GM12878 (cell line): ENCODE data around the gene CTAG1A. TPM values are rescaled to one million over a fixed set of nuclear protein-coding genes. Genes with fewer than 3 reads are reported as not detected.

Experiments
- ATAC-seq: fragments of 200-7000 bp; cut with Tn5 transposase; 3 replicates; pipeline ENCODE4 v1.9.1; 2020; ENCODE audit warnings: mild to moderate bottlenecking, moderate library complexity
- BruUV-seq: library from RNA; stranded (reverse); fragments of 400-500 nt; replicated peaks from 2 replicates; lab custom pipeline; 2021; lab: Mats Ljungman, UMichigan
- CTCF ChIA-PET: fragments of 300-600 bp; sonication (Branson Sonifier 250); formaldehyde crosslinking; extraction: SDS; loops from one replicate; lab custom pipeline; 2021; ENCODE audit warnings: inconsistent platforms; lab: Yijun Ruan, JAX
- POLR2A ChIA-PET: fragments of 350-600 bp; formaldehyde crosslinking; extraction: SDS; loops from one replicate; lab custom pipeline; 2021; ENCODE audit warnings: inconsistent platforms; lab: Charles Lee
- RAD21 ChIA-PET: fragments of 300-600 bp; sonication (Branson Sonifier 250); formaldehyde crosslinking; loops from one replicate; lab custom pipeline; 2023; ENCODE audit warnings: antibody characterized with exemption; ENCODE audit not compliant: unreplicated experiment; lab: Charles Lee
- SMC1A ChIA-PET: fragments of 300-600 bp; sonication (Branson Sonifier 250); formaldehyde crosslinking; loops from one replicate; lab custom pipeline; 2023; ENCODE audit not compliant: unreplicated experiment, uncharacterized antibody; lab: Charles Lee
- DNase-seq: peaks from one replicate; pipeline ENCODE4 v3.0.0-alpha.2; 2011; ENCODE audit warnings: low read depth, low spot score
- FAIRE-seq: peaks from 3 replicates; lab custom pipeline; 2011; peaks lifted over from hg19 to GRCh38; lab: Jason Lieb, UNC
- H2AFZ ChIP-seq: 2 replicates; pipeline ENCODE4 v1.6.0; 2011; ENCODE audit warnings: low read depth, low read length, control low read depth; ENCODE audit not compliant: control insufficient read depth
- H3K27ac ChIP-seq: 2 replicates; pipeline ENCODE4 v1.5.1; 2011; ENCODE audit warnings: control low read depth; ENCODE audit not compliant: control insufficient read depth, insufficient read depth
- H3K27me3 ChIP-seq, 2 experiments: replicated peaks in 1 of 2; 2 replicates each; pipeline versions ENCODE4 v1.6.0 to v1.6.1; 2011; ENCODE audit warnings: low read length in 1 of 2; ENCODE audit not compliant: control insufficient read depth in 2 of 2, insufficient read depth in 2 of 2
- H3K36me3 ChIP-seq, 2 experiments: 2 replicates each; pipeline ENCODE4 v1.5.1; 2011; ENCODE audit warnings: low read length in 1 of 2; ENCODE audit not compliant: control insufficient read depth in 2 of 2, insufficient read depth in 2 of 2
- H3K4me1 ChIP-seq: 2 replicates; pipeline ENCODE4 v1.6.1; 2011; ENCODE audit warnings: mild to moderate bottlenecking, low read length, moderate library complexity, mixed read lengths; ENCODE audit not compliant: control insufficient read depth, insufficient read depth
- H3K4me2 ChIP-seq: 2 replicates; pipeline ENCODE4 v1.6.0; 2011; ENCODE audit warnings: control low read depth; ENCODE audit not compliant: control insufficient read depth, insufficient read depth
- H3K4me3 ChIP-seq: fragments of 200-600 bp; sonication (generic); 2 replicates; pipeline ENCODE4 v1.5.1; 2016
- H3K79me2 ChIP-seq: 2 replicates; pipeline ENCODE4 v1.6.0; 2011; ENCODE audit warnings: low read length; ENCODE audit not compliant: control insufficient read depth, insufficient read depth
- H3K9ac ChIP-seq: 2 replicates; pipeline ENCODE4 v1.8.0; 2011; ENCODE audit warnings: low read length, control low read depth, mixed read lengths; ENCODE audit not compliant: control insufficient read depth, insufficient read depth
- H3K9me3 ChIP-seq: replicated peaks from 3 replicates; pipeline ENCODE4 v1.5.1; 2011; ENCODE audit warnings: mild to moderate bottlenecking, low read length; ENCODE audit not compliant: control insufficient read depth, insufficient read depth
- H4K20me1 ChIP-seq: 2 replicates; pipeline ENCODE4 v1.6.0; 2011; ENCODE audit not compliant: control insufficient read depth, insufficient read depth
- CBX3 ChIP-seq: fragments of 200-600 bp; sonication (generic); IDR thresholded peaks from 2 replicates; pipeline ENCODE4 v1.6.1; 2016; ENCODE audit warnings: low read depth, borderline replicate concordance
- CBX5 ChIP-seq: sonication (generic); IDR thresholded peaks from 2 replicates; pipeline ENCODE4 v1.6.1; 2016; ENCODE audit warnings: low read depth, moderate library complexity, mild to moderate bottlenecking, inconsistent platforms
- ELK1 ChIP-seq: IDR thresholded peaks from 2 replicates; pipeline ENCODE4 v1.6.1; 2012; ENCODE audit warnings: low read depth, low read length, improper control_type of control experiment
- NBN ChIP-seq: fragments of 450-650 bp; IDR thresholded peaks from 2 replicates; pipeline ENCODE4 v1.6.1; 2016
- NFYB ChIP-seq: IDR thresholded peaks from 2 replicates; pipeline ENCODE4 v1.6.1; 2011; ENCODE audit warnings: low read depth, mild to moderate bottlenecking, low read length, improper control_type of control experiment, moderate library complexity; ENCODE audit not compliant: insufficient read depth
- POLR2AphosphoS5 ChIP-seq: IDR thresholded peaks from 2 replicates; pipeline ENCODE4 v1.6.1; 2011; ENCODE audit warnings: mild to moderate bottlenecking, low read length, inconsistent platforms
- PRDM15 ChIP-seq: fragments of 450-650 bp; formaldehyde crosslinking; IDR thresholded peaks from 2 replicates; pipeline ENCODE4 v1.4.0; 2020; ENCODE audit warnings: mild to moderate bottlenecking, moderate library complexity
- SREBF2 ChIP-seq: IDR thresholded peaks from 2 replicates; pipeline ENCODE4 v1.6.1; 2012; ENCODE audit warnings: mild to moderate bottlenecking, low read length
- STAT1 ChIP-seq: fragments of 450-650 bp; conservative IDR thresholded peaks from 2 replicates; pipeline ENCODE4 v1.6.1; 2014; ENCODE audit warnings: antibody characterized with exemption, mild to moderate bottlenecking
- SUPT20H ChIP-seq: IDR thresholded peaks from 2 replicates; pipeline ENCODE4 v1.6.1; 2011; ENCODE audit warnings: low read depth, mild to moderate bottlenecking, low read length, moderate library complexity, borderline replicate concordance; ENCODE audit not compliant: control insufficient read depth
- TCF12 ChIP-seq: IDR thresholded peaks from 2 replicates; pipeline ENCODE4 v1.6.1; 2011; ENCODE audit warnings: low read depth, mild to moderate bottlenecking, low read length
- YBX1 ChIP-seq: fragments of 450-650 bp; IDR thresholded peaks from 2 replicates; pipeline ENCODE4 v1.6.1; 2016; ENCODE audit warnings: antibody characterized with exemption
- WGBS: methylation state at CpG from one replicate; pipeline ENCODE4 v1.1.6; 2016; ENCODE audit warnings: low lambda C conversion rate; ENCODE audit not compliant: insufficient replicate concordance, insufficient coverage; ENCODE audit errors: missing lambda C conversion rate; 5-methylcytosine and 5-hydroxymethylcytosine counted together
- in situ Hi-C: fragments of 300-500 bp; cut with MboI; formaldehyde crosslinking; loops from 9 replicates; pipeline ENCODE4 v1.14.3; 2018; ENCODE audit warnings: mixed read lengths
- intact Hi-C: fragments of 100-400 bp; cut with micrococcal nuclease; formaldehyde crosslinking; loops from one replicate; pipeline ENCODE4 v1.14.2; 2022; ENCODE audit not compliant: unreplicated experiment
- polyA plus RNA-seq, 11 experiments: library from polyadenylated mRNA; depleted of rRNA in 4 of 11; unstranded in 6 of 11; stranded (reverse) in 5 of 11; fragments of >200 nt; fragmentation: Nextera tagmentation in 4 of 11; fragmentation: Illumina TruSeq in 1 of 11; extraction: Ambion mirVana in 4 of 11; extraction: Trizol in 1 of 11; gene quantifications; 1 replicate in 1 of 11; 2 replicates in 10 of 11; pipeline versions ENCODE4 v1.2.1 to v1.2.3, GENCODE V29; 2011 to 2016; ENCODE audit warnings: inconsistent platforms in 2 of 11, missing spikeins in 2 of 11, low read depth in 1 of 11
- total RNA-seq, 4 experiments: library from RNA; depleted of rRNA in 3 of 4; stranded (reverse); fragments of >200 nt in 3 of 4; fragmentation: Illumina TruSeq in 1 of 4; extraction: Trizol in 1 of 4; gene quantifications; 2 replicates each; pipeline versions ENCODE4 v1.2.1 to v1.2.3, GENCODE V29; 2013 to 2021

The CTAG1A gene
- total and polyA plus RNA-seq, 10 of the 15 experiments (the other 5 are each of a cell fraction or from before 2014, with no cell fraction given), result not detected

- Histone ChIP-seq H3K4me3 (no peak overlapping the region), H2AFZ (no peak overlapping the region), H3K9ac (no peak overlapping the region), H3K4me2 (no peak overlapping the region), H3K27me3 (no peaks in the 10 kb centered on the region), H3K9me3 (no peaks in the 10 kb centered on the region; the same call in 2 of the 3 replicates), H3K79me2 (no peaks in the 10 kb centered on the region)
- CTCF ChIA-PET, result no interaction called here
- SMC1A ChIA-PET, result no interaction called here
- RAD21 ChIA-PET, result no interaction called here
- FAIRE-seq, result no peak
- POLR2A ChIA-PET, result no interaction called here
- in situ Hi-C loops, result loop anchor here (25.0 kb wide), 1 partner anchor 145 kb away; no protein-coding TSS in a partner anchor
- TF ChIP-seq POLR2AphosphoS5, result no peak
- TF ChIP-seq, all 136 proteins: peak for 0
- no peaks in the 10 kb centered on the region for H3K36me3 ChIP-seq
- BruUV-seq, result no TSS peak
- 61% methylated on average over 5 of the region's 5 CpGs for WGBS
- no peak for DNase-seq
- H3K27ac ChIP-seq, result no peak overlapping the region
- intact Hi-C loops, result no loop called here
- no peaks in the 10 kb centered on the region for H4K20me1 ChIP-seq
- no peaks in the 10 kb centered on the region for H3K4me1 ChIP-seq
- ATAC-seq, result no peak
Measured at GRCh38 chrX:154592505-154592904, 7.6 kb downstream of the CTAG1A start.

- RAD21 ChIA-PET, result no interaction called here
- in situ Hi-C loops, result loop anchor here (25.0 kb wide), 1 partner anchor 144 kb away; no protein-coding TSS in a partner anchor
- TF ChIP-seq PRDM15 (CRISPR knock-in tag) (no peak), SUPT20H (no peak), CBX3 (no peak), CBX5 (no peak), NFYB (no peak), SREBF2 (no peak), YBX1 (no peak), TCF12 (no peak), ELK1 (no peak), NBN (no peak), STAT1 (no peak)
Measured at GRCh38 chrX:154593201-154593600, 8.3 kb downstream of the CTAG1A start.

More at GRCh38 chrX:154593201-154593600, 8.3 kb downstream of the CTAG1A start:
- ChIA-PET CTCF (no interaction called here), SMC1A (no interaction called here), POLR2A (no interaction called here)
- DNase-seq, result no peak
- Histone ChIP-seq H3K27ac (no peak overlapping the region), H4K20me1 (no peaks in the 10 kb centered on the region), H3K4me2 (no peak overlapping the region), H3K79me2 (no peaks in the 10 kb centered on the region), H2AFZ (no peak overlapping the region), H3K9me3 (no peaks in the 10 kb centered on the region; the same call in 2 of the 3 replicates), H3K36me3 (no peaks in the 10 kb centered on the region), H3K4me3 (no peak overlapping the region), H3K4me1 (no peaks in the 10 kb centered on the region), H3K27me3 (no peaks in the 10 kb centered on the region), H3K9ac (no peak overlapping the region)
- WGBS, result 17% methylated on average over 5 of the region's 5 CpGs
- intact Hi-C loops, result no loop called here
- BruUV-seq, result no TSS peak
- ATAC-seq, result no peak
- FAIRE-seq, result no peak
